Activated T-helper 9 cell treated with anti-CD3 and anti-CD28 coated beads, Interleukin-2, amount 50 U/mL, for 16 hours (primary cell): ENCODE data around the gene ZFR2.

Experiments used
- DNase-seq: peaks from one replicate; pipeline ENCODE4 v3.0.0-alpha.2; 2020; ENCODE audit warnings: low read depth

The ZFR2 gene

GRCh38 chr19:3873151-3873550 lies 4.3 kb upstream of the ZFR2 start:
- DNase-seq: no peak

- DNase-seq: no peak
These were observed 668 bp downstream of the ZFR2 start for GRCh38 chr19:3867971-3868769.

DNA sequence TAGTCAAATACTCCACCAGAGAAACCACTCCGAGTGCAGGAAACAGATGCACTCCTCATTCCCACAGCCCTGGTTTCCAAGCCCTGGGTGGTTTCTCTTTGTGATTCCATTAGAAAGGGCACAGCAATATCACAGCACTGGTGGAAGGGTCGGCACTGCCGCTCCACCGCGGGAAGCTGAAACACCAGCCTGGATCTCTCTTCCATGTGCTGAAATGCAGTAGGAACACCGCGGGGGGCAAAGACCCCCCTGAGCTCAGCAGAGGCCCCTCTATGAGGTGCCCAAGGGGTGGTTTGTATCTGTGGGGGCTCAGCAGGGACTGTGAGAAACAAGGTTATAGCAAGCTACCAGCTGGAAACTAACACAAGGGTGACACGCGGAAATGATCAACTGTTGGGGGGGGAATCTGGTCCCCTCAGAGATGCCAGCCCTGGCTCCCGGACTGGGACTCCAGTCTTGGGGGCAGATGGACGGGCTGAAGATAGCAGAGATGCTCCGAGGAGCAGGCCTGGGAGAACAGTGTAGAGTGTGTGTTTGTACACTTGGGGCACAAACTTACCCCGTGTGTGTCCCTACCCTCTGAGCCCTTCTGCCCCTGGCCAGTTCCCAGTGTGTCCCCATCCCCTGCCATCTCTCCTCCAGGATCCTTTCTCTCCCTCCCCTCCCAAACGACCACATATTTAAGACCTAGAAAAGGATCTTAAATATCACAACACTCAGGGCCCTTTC lies 1.8 kb downstream of the ZFR2 start:
- DNase-seq: no peak

GRCh38 chr19:3863648-3864047 lies 5.2 kb downstream of the ZFR2 start:
- no peak for DNase-seq

GRCh38 chr19:3862826-3863500 lies 5.9 kb downstream of the ZFR2 start:
- no peak for DNase-seq

DNA sequence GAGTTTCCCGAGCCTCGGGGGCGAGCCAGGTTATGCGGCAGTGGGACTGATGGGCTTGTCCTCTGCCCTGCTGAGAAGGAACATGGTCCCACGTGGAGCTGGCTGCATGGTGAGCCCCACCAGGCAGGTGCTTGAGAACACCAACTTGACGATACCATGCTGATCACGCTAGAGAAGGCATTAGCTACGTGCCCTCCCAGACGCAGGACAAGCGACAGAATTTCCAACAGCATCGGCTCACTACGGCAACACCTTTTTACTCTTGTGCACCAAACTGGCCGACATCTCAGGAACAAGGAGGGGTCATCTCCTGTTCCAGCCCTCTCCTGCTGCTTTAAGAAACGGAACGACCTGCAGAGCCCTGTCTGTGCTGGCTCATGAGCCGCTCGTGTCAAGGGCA lies 8.3 kb downstream of the ZFR2 start:
- no peak for DNase-seq

DNA sequence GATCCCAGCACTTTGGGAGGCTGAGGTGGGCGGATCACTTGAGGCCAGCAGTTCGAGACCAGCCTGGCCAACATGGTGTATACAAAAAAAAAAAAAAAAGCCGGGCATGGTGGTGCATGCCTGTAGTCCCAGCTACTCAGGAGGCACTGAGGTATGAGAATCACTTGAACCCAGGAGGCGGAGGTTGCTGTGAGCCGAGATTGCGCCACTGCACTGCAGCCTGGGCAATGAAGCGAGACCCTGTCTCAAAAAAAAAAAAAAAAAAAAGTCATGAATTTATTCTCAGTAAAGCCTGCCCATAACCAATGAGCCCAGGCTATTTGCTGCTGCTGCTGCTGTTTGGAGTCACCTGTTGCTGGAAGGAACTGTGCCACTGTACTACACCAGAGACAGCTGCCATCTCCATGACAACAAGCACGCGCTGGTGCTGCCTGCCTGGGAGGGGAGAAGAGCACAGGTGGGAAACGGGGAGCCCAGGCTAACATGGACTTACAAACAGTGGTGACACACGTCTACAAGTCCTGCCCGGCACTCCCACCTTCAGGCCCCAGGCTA lies 11.3 kb downstream of the ZFR2 start:
- DNase-seq: no peak

DNA sequence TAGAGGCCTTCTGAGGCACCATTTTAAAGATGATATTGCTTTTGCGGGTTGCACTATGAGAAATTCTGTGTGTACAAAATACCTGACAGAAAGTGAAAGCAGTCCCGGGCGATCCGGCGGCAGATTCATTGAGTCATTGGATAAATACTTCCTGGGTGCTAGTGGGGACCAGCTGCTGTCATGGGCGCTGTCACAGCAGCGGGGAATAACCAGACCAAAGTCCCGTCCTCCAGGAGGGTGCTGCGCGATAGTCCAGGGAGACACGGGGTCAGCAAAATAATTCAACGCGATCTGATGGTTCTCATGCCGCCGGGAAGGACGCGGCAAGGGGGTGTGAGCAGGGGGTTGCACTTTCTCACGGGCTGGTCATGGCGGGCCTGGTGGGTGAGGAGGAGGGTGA lies 13.5 kb downstream of the ZFR2 start:
- DNase-seq: no peak

GRCh38 chr19:3852614-3853254 lies 16.1 kb downstream of the ZFR2 start:
- no peak for DNase-seq

DNA sequence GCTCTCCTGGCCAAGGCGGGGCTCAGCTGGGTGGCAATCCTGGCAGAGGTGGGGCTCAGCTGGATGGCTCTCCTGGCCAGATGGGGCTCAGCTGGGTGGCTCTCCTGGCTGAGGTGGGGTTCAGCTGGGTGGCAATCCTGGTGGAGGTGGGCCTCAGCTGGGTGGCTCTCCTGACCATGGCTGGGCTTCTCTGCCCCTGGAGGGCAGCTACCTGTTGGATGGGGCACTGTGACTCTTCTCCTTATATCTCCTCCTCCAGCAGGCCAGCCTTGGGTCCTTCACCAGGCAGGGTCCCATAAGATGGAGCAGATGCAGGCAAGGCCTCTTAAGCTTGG lies 16.7 kb downstream of the ZFR2 start:
- no peak for DNase-seq

- DNase-seq: no peak
These were observed 17.3 kb downstream of the ZFR2 start for GRCh38 chr19:3851254-3852176.

GRCh38 chr19:3850320-3850972 lies 18.4 kb downstream of the ZFR2 start:
- DNase-seq: no peak

GRCh38 chr19:3849787-3850186 lies 19.1 kb downstream of the ZFR2 start:
- DNase-seq: no peak

- peak; percentile 12 for DNase-seq
These were observed 19.7 kb downstream of the ZFR2 start for GRCh38 chr19:3849092-3849491.

DNA sequence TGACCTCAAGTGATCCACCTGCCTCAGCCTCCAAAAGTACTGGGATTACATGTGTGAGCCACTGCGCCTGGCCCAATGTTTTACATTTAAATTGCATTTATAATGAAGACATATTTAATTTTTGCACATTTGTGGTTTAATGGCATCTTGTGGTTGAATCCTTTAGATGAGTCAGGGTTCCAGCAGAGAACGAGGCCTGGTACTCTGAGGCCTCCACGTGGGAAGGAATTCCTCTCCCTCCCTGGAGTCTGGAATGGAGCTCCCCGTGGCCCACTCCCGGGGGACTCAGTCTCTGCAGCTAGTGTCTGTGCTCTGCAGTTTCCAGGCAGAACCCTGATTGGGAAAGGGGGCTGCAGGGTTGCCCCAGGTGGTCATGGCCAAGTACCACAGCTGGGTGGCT lies 24.2 kb downstream of the ZFR2 start:
- DNase-seq: no peak

DNA sequence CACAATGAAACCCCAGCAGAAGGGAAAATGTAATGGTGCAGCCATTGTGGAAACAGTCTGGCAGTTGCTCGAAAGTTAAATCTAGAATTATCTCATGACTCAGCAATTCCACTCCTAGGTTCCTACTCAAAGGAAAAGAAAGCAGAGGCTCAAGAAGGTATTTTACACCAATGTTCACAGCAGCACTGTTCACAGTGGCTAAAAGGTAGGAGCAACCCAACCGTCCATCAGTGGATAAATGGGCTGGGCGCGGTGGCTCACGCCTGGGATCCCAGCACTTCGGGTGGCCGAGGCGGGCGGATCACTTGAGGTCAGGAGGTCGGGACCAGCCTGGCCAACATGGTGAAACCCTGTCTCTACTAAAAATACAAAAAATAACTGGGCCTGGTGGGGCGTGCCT lies 25.9 kb downstream of the ZFR2 start:
- DNase-seq: no peak

GRCh38 chr19:3840804-3841203 lies 28.0 kb downstream of the ZFR2 start:
- no peak for DNase-seq

- no peak for DNase-seq
These were observed 28.9 kb downstream of the ZFR2 start for GRCh38 chr19:3839941-3840340.

GRCh38 chr19:3838661-3839060 lies 30.2 kb downstream of the ZFR2 start:
- DNase-seq: no peak

DNA sequence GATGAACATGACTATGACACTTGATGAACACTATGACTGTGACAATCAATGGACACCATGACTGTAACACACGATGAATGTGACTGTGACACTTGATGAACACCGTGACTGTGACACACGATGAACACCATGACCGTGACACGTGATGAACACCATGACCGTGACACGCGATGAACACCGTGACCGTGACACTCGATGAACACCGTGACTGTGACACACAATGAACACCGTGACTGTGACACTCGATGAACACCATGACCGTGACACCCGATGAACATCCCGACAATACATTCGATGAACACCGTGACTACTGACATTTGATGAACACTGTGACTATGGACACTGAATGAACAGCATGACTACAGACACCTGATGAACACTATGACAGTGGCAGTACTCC lies 30.9 kb downstream of the ZFR2 start:
- no peak for DNase-seq

GRCh38 chr19:3837332-3837731 lies 31.5 kb downstream of the ZFR2 start:
- DNase-seq: no peak
